CD8-positive, alpha-beta memory T cell (primary cell): ENCODE results near the gene SOX5. TPM values are rescaled to one million over a fixed set of nuclear protein-coding genes. Genes with fewer than 3 reads are reported as not detected.
"Not testable (repeated sequence)": the region's sequence is repeated elsewhere in the genome, so short reads cannot be mapped to it uniquely, and the experiment has no call there.

Source experiments
- CTCF ChIA-PET: fragments of 350-600 bp; sonication (Branson Sonifier 250); formaldehyde crosslinking; loops from one replicate; lab custom pipeline; 2021; ENCODE audit warnings: antibody characterized with exemption; lab: Charles Lee
- POLR2A ChIA-PET: fragments of 350-600 bp; sonication (Branson Sonifier 250); formaldehyde crosslinking; loops from one replicate; lab custom pipeline; 2021; ENCODE audit warnings: antibody characterized with exemption; lab: Charles Lee
- DNase-seq, 5 donors: peaks; one replicate each; pipeline versions ENCODE4 v3.0.0 to v3.0.0-alpha.2; 2020 to 2022; ENCODE audit warnings: mixed read lengths in 1 of 5
- H3K27ac ChIP-seq: one replicate; pipeline ENCODE4 v1.7.0; 2013; ENCODE audit warnings: low read depth, mild to moderate bottlenecking, low read length, moderate library complexity
- H3K27me3 ChIP-seq: 2 replicates; pipeline ENCODE4 v1.7.0; 2013; ENCODE audit warnings: low read length, mild to moderate bottlenecking; ENCODE audit not compliant: insufficient read depth, poor library complexity, severe bottlenecking
- H3K36me3 ChIP-seq: 2 replicates; pipeline ENCODE4 v1.7.0; 2013; ENCODE audit warnings: mild to moderate bottlenecking, low read length, moderate library complexity; ENCODE audit not compliant: insufficient read depth
- H3K4me1 ChIP-seq: 2 replicates; pipeline ENCODE4 v1.7.0; 2013; ENCODE audit warnings: mild to moderate bottlenecking, low read length, moderate library complexity; ENCODE audit not compliant: insufficient read depth
- H3K4me3 ChIP-seq: 2 replicates; pipeline ENCODE4 v1.7.0; 2013; ENCODE audit warnings: mild to moderate bottlenecking, low read length
- H3K9me3 ChIP-seq: 2 replicates; pipeline ENCODE4 v1.7.0; 2013; ENCODE audit warnings: mild to moderate bottlenecking, low read length
- H3K27ac Mint-ChIP-seq, 8 donors: one replicate each; pipeline ENCODE4 v1.8.0; 2020 to 2021; ENCODE audit warnings: mixed read lengths in 8 of 8, mild to moderate bottlenecking in 6 of 8, inconsistent platforms in 3 of 8, moderate library complexity in 3 of 8
- H3K27me3 Mint-ChIP-seq, 2 donors: one replicate each; pipeline ENCODE4 v1.8.0; 2020 to 2021; ENCODE audit warnings: mixed read lengths in 2 of 2, mild to moderate bottlenecking in 1 of 2, moderate library complexity in 1 of 2
- H3K36me3 Mint-ChIP-seq, 3 donors: one replicate each; pipeline ENCODE4 v1.8.0; 2020 to 2021; ENCODE audit warnings: mixed read lengths in 3 of 3, inconsistent platforms in 1 of 3, mild to moderate bottlenecking in 1 of 3
- H3K4me1 Mint-ChIP-seq, 3 donors: one replicate each; pipeline ENCODE4 v1.8.0; 2020 to 2021; ENCODE audit warnings: mixed read lengths in 3 of 3, inconsistent platforms in 1 of 3, mild to moderate bottlenecking in 1 of 3
- H3K4me3 Mint-ChIP-seq, 7 donors: one replicate each; pipeline ENCODE4 v1.8.0; 2020 to 2021; ENCODE audit warnings: mixed read lengths in 7 of 7, mild to moderate bottlenecking in 6 of 7, moderate library complexity in 4 of 7, inconsistent platforms in 2 of 7
- H3K9me3 Mint-ChIP-seq, 5 donors: one replicate each; pipeline ENCODE4 v1.8.0; 2020 to 2022; ENCODE audit warnings: mixed read lengths in 5 of 5, mild to moderate bottlenecking in 3 of 5, moderate library complexity in 2 of 5, inconsistent platforms in 1 of 5
- polyA plus RNA-seq: library from polyadenylated mRNA; unstranded; fragments of 300-500 nt; fragmentation: Illumina TruSeq; gene quantifications from one replicate; pipeline ENCODE4 v1.2.3, GENCODE V29; 2021
- total RNA-seq, 2 experiments: library from RNA; stranded (reverse); gene quantifications; one replicate each; pipeline ENCODE4 v1.2.3, GENCODE V29; 2021

Gene SOX5
- total and polyA plus RNA-seq, 3 experiments from 2014 or later = 0.13 to 0.18 TPM; not detected in 1

- H3K9me3 ChIP-seq, H3K27ac Mint-ChIP-seq, CTCF ChIA-PET, H3K36me3 ChIP-seq, H3K27me3 Mint-ChIP-seq, H3K27me3 ChIP-seq, DNase-seq, H3K4me3 ChIP-seq, H3K4me3 Mint-ChIP-seq, POLR2A ChIA-PET, H3K36me3 Mint-ChIP-seq, H3K27ac ChIP-seq, H3K4me1 ChIP-seq, H3K4me1 Mint-ChIP-seq: not testable (repeated sequence)
- H3K9me3 Mint-ChIP-seq = peaks cover 0 to 12% (median 0%) of the 10 kb centered on the region in 5 donors
These were observed 239.1 kb downstream of the SOX5 start for GRCh38 chr12:23710361-23710760.

DNA sequence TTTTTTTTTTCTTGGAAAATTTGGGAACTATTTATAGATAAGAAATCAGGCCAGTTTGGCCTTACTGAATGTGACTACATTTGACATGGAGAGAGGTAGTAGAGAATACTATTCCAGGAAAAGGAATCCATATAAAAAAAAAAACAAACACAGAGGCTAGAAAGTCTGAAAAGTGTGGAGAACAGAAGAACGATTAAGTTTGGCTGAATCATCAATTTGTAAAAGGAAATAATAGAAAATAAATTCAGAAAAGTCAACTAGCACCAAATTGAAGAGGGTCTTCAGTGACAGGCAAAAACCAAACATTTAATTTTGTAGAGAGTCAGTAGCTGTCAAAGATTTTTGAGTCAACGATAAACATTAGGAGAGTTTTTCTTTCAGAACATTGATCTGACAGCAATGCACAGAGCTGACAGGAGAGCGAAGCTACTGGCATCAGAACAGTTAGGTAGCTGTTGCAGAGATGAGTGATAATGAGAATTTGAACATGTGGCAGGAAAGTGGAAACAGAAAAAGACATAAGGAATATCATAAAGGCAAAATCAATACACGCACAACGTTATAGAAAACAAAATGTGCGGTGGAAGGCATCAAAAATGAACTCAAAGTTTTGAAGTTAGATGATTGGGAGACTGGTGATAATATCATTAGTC, 241.2 kb downstream of the SOX5 start:
- Mint-ChIP-seq H3K27ac (no peak overlapping the region), H3K4me3 (no peak overlapping the region), H3K4me1 (no peaks in the 10 kb centered on the region), H3K27me3 (no peaks in the 10 kb centered on the region), H3K36me3 (no peaks in the 10 kb centered on the region), H3K9me3 (peaks cover 0 to 12% (median 0%) of the 10 kb centered on the region in 5 donors)
- DNase-seq = no peak
- H3K27ac ChIP-seq = no peak overlapping the region
- no peaks in the 10 kb centered on the region for H3K27me3 ChIP-seq
- no peaks in the 10 kb centered on the region for H3K36me3 ChIP-seq
- POLR2A ChIA-PET = no interaction called here
- no peak overlapping the region for H3K4me3 ChIP-seq
- CTCF ChIA-PET = no interaction called here
- H3K9me3 ChIP-seq = no peaks in the 10 kb centered on the region
- no peaks in the 10 kb centered on the region for H3K4me1 ChIP-seq

GRCh38 chr12:23707270-23707669, 242.2 kb downstream of the SOX5 start:
- H3K36me3 Mint-ChIP-seq = no peaks in the 10 kb centered on the region
- no peak overlapping the region for H3K4me3 Mint-ChIP-seq
- Histone ChIP-seq H3K36me3 (no peaks in the 10 kb centered on the region), H3K4me3 (no peak overlapping the region), H3K9me3 (no peaks in the 10 kb centered on the region), H3K27ac (no peak overlapping the region), H3K4me1 (no peaks in the 10 kb centered on the region), H3K27me3 (no peaks in the 10 kb centered on the region)
- ChIA-PET POLR2A (no interaction called here), CTCF (no interaction called here)
- no peaks in the 10 kb centered on the region for H3K27me3 Mint-ChIP-seq
- no peaks in the 10 kb centered on the region for H3K4me1 Mint-ChIP-seq
- H3K9me3 Mint-ChIP-seq = peaks cover 0 to 12% (median 0%) of the 10 kb centered on the region in 5 donors
- H3K27ac Mint-ChIP-seq = no peak overlapping the region
- DNase-seq = no peak

GRCh38 chr12:23704992-23705943, 244.2 kb downstream of the SOX5 start:
- CTCF ChIA-PET = no interaction called here

GRCh38 chr12:23703051-23703450, 246.4 kb downstream of the SOX5 start:
- Histone ChIP-seq H3K36me3 (no peaks in the 10 kb centered on the region), H3K9me3 (no peaks in the 10 kb centered on the region), H3K27ac (no peak overlapping the region), H3K4me3 (no peak overlapping the region), H3K4me1 (no peaks in the 10 kb centered on the region), H3K27me3 (no peaks in the 10 kb centered on the region)
- Mint-ChIP-seq H3K27me3 (no peaks in the 10 kb centered on the region), H3K9me3 (peaks cover 0 to 6% (median 2%) of the 10 kb centered on the region in 5 donors), H3K4me1 (no peaks in the 10 kb centered on the region), H3K36me3 (no peaks in the 10 kb centered on the region), H3K27ac (no peak overlapping the region), H3K4me3 (no peak overlapping the region)
- DNase-seq = no peak
- ChIA-PET POLR2A (no interaction called here), CTCF (no interaction called here)

More at GRCh38 chr12:23704992-23705943, 244.2 kb downstream of the SOX5 start:
- no peaks in the 10 kb centered on the region for H3K4me1 Mint-ChIP-seq
- Histone ChIP-seq H3K27ac (no peak overlapping the region), H3K4me1 (no peaks in the 10 kb centered on the region), H3K27me3 (no peaks in the 10 kb centered on the region), H3K9me3 (no peaks in the 10 kb centered on the region), H3K36me3 (no peaks in the 10 kb centered on the region), H3K4me3 (no peak overlapping the region)
- H3K36me3 Mint-ChIP-seq = no peaks in the 10 kb centered on the region
- H3K4me3 Mint-ChIP-seq = no peak overlapping the region
- POLR2A ChIA-PET = no interaction called here
- H3K27ac Mint-ChIP-seq = no peak overlapping the region
- no peak for DNase-seq
- peaks cover 0 to 5% (median 0%) of the 10 kb centered on the region in 5 donors for H3K9me3 Mint-ChIP-seq
- no peaks in the 10 kb centered on the region for H3K27me3 Mint-ChIP-seq

GRCh38 chr12:23699031-23699430, 250.4 kb downstream of the SOX5 start:
- Histone ChIP-seq H3K36me3 (no peaks in the 10 kb centered on the region), H3K9me3 (no peaks in the 10 kb centered on the region), H3K27ac (no peak overlapping the region), H3K27me3 (no peaks in the 10 kb centered on the region), H3K4me3 (no peak overlapping the region), H3K4me1 (no peaks in the 10 kb centered on the region)
- DNase-seq = no peak
- no peaks in the 10 kb centered on the region for H3K36me3 Mint-ChIP-seq
- ChIA-PET POLR2A (no interaction called here), CTCF (no interaction called here)
- no peaks in the 10 kb centered on the region for H3K27me3 Mint-ChIP-seq
- H3K27ac Mint-ChIP-seq = no peak overlapping the region
- H3K9me3 Mint-ChIP-seq = peaks cover 0 to 13% (median 2%) of the 10 kb centered on the region in 5 donors
- H3K4me1 Mint-ChIP-seq = no peaks in the 10 kb centered on the region
- H3K4me3 Mint-ChIP-seq = no peak overlapping the region

- peaks cover 0 to 15% (median 0%) of the 10 kb centered on the region in 5 donors for H3K9me3 Mint-ChIP-seq
- H3K27ac ChIP-seq = no peak overlapping the region
- DNase-seq = no peak
- no peak overlapping the region for H3K4me3 Mint-ChIP-seq
- H3K4me1 Mint-ChIP-seq = no peaks in the 10 kb centered on the region
- H3K4me1 ChIP-seq = no peaks in the 10 kb centered on the region
- H3K4me3 ChIP-seq = no peak overlapping the region
- CTCF ChIA-PET = no interaction called here
- no peaks in the 10 kb centered on the region for H3K27me3 Mint-ChIP-seq
- H3K27me3 ChIP-seq = no peaks in the 10 kb centered on the region
- H3K27ac Mint-ChIP-seq = no peak overlapping the region
- H3K9me3 ChIP-seq = no peaks in the 10 kb centered on the region
- H3K36me3 ChIP-seq = no peaks in the 10 kb centered on the region
- H3K36me3 Mint-ChIP-seq = no peaks in the 10 kb centered on the region
- POLR2A ChIA-PET = no interaction called here
These were observed 254.6 kb downstream of the SOX5 start for GRCh38 chr12:23694920-23695319.

- Histone ChIP-seq H3K4me1 (no peaks in the 10 kb centered on the region), H3K36me3 (no peaks in the 10 kb centered on the region), H3K27ac (no peak overlapping the region), H3K27me3 (no peaks in the 10 kb centered on the region), H3K4me3 (no peak overlapping the region), H3K9me3 (no peaks in the 10 kb centered on the region)
- Mint-ChIP-seq H3K27ac (no peak overlapping the region), H3K36me3 (no peaks in the 10 kb centered on the region), H3K4me1 (no peaks in the 10 kb centered on the region), H3K4me3 (no peak overlapping the region), H3K9me3 (peaks cover 0 to 19% (median 0%) of the 10 kb centered on the region in 5 donors), H3K27me3 (no peaks in the 10 kb centered on the region)
- DNase-seq = no peak
- ChIA-PET CTCF (no interaction called here), POLR2A (no interaction called here)
These were observed 255.2 kb downstream of the SOX5 start for GRCh38 chr12:23694307-23694706.
